Stimulated activated CD4-positive, alpha-beta T cell treated with anti-CD3 and anti-CD28 coated beads, TNF-alpha, amount 100 ng/mL, for 48 hours (primary cell): ENCODE measurements around the gene DNAJC16.

Source experiments
- DNase-seq, 3 donors: peaks; one replicate each; pipeline ENCODE4 v3.0.0-alpha.2; 2020; ENCODE audit warnings: low read depth in 3 of 3

Gene DNAJC16

DNA sequence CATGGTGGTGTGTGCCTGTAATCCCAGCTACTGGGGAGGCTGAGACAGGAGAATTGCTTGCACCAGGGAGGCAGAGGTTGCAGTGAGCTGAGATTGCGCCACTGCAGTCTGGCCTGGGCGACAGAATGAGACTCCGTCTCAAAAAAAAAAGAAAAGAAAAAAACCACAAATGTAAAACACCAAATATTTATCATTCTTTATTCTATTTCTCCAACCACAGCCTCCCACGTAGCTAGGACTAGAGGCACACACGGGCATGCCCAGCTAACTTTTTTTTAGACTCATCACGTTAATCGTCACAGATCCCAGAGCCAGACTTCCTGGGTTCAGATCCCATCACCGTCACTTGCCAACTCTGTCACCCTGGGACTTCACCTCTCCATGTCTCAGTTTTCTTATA lies 13.5 kb downstream of the DNAJC16 start:
- no peak for DNase-seq

DNA sequence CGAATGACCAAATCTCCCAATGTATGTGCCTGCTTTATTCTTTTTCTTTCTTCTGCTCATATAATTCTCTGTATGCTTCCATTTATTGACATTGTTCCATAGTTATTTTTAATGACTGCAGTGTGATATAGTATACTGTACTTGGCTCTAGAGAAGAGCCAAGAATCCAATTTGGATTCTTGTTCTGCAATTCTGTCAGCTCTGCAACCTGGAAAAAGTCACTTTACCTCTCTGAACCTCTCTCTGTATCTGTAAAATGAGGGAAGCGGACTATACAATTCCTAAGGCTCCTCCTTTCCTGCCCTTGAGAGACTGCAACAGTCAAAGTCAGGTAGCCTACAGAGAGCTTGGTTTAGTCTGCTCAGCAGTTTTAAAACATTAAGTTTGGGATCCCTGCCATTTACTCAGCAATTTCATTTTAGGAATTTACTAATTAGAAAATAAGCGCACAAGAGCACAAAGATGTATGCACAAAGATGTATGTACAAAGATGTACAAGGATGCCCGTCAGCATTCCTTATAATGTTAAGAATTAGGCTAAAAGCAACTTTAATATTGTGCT lies 14.7 kb downstream of the DNAJC16 start:
- no peak for DNase-seq

- no peak for DNase-seq
Measured at GRCh38 chr1:15542388-15543250, 16.0 kb downstream of the DNAJC16 start.

DNA sequence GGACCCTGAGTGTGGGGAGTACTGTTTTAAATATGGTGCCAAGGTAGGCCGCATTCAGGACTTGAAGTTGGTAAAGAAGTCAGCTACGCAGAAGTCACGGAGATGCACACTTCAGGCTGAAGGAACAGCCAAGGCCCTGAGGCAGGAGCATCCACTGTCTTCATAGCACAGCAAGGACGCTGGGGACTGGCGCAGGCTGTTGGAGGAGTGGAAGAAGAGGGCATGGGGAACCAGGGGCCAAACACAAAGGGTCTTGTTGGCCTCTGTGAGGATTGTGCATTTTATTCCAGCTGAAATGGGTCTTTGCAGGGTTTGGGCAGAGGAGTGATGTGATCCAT lies 16.6 kb downstream of the DNAJC16 start:
- DNase-seq = no peak

- DNase-seq = no peak
Measured at GRCh38 chr1:15543589-15544568, 17.2 kb downstream of the DNAJC16 start.

GRCh38 chr1:15546641-15547040 lies 20.0 kb downstream of the DNAJC16 start:
- DNase-seq = no peak

DNA sequence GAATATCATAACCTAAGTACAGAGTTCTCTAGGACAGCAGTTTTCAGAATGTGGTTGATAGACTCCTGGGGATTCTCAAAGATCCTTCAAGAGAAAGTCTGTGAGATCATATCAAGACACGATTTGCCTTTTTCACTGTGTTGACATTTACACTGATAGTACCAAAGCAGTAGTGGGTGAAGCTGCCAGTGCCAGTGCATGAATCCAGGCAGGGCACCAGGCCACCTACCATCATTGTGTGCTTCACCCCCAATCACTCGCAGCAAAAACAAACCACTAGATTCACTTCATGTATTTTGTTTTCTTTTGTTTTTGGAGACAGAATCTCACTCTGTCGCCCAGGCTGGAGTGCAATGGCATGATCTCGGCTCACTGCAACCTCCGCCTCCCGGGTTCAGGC lies 23.9 kb downstream of the DNAJC16 start:
- no peak for DNase-seq

GRCh38 chr1:15557008-15557407 lies 30.4 kb downstream of the DNAJC16 start:
- no peak for DNase-seq

DNA sequence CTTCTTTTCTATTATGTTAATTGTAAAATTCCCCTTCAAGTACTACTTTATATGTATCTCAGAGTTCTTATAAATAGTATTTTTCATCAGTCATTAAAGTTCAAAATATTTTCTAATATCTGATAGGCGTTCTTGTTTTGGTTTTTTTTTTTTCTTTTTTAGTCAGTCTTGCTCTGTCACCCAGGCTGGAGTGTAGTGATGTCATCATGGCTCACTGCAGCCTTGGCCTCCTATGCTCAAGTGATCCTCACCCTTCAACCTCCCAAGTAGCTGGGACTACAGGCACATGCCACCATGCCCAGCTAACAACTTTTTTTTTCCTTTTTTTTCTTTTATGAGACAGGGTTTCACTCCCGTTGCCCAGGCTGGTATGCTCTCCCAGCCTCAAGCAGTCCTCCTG lies 30.9 kb downstream of the DNAJC16 start:
- DNase-seq = no peak

DNA sequence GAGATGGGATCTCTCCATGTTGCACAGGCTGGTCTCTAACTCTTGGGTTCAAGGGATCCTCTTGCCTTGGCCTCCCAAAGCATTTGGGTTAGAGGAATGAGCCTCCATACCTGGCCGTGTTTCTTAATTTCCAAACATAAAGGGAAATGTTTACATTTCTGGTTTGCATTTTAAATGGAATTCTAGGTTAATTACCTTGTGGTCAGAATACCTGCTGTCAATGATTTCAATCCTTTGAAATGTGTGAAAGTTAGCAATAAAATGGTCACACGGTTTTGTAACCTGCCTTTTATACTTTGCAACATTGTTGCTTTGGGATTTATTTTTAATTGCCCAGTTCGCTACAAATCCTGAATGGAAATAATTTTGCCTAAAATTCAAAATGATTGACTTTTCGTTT lies 31.9 kb downstream of the DNAJC16 start:
- no peak for DNase-seq

DNA sequence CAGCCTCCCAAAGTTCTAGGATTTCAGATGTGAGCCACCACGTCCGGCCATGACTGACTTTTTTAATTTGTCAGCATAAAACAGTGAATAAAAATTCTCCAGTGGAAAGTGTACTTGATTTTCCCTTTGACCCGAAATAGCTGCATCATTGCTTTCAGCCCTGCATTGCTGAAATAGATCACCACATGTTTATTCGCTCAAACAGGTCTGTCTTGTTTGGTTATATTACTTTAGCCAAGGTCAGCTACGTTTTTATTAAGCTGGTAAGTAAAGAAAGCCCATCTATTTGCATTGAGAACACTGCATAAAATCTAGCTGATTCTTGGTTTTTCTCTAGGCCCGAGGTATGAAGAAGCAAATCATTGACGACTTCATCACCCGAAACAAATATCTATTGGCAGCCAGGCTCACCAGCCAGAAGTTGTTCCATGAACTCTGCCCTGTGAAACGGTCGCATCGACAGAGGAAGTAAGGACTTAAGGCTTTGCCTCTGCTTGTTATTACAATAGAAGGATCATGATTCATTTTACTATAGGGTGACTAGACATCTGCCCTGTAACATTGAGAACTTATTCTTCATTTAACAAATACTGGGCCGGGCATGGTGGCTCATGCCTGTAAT lies 32.7 kb downstream of the DNAJC16 start:
- DNase-seq = no peak

GRCh38 chr1:15568387-15569073 lies 41.9 kb downstream of the DNAJC16 start:
- no peak for DNase-seq

DNA sequence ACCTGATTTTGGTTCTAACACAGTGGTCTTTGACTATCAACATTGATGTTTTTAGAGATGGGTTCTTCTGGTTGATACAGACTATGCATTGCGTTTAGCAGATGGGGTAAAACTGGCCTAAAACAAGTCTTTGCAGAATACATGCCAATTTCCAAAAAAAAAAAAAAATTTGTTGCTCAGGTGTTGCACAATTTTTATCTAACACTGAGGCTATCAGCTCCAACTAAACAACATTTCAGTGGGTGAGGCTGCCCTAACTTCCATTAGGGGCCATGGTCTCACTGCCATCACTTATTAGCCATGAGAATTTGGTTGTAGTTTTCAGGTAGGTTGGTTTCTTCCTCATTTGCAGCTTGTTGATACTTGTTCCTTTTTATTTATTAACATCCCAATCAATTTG lies 44.2 kb downstream of the DNAJC16 start:
- no peak for DNase-seq

DNA sequence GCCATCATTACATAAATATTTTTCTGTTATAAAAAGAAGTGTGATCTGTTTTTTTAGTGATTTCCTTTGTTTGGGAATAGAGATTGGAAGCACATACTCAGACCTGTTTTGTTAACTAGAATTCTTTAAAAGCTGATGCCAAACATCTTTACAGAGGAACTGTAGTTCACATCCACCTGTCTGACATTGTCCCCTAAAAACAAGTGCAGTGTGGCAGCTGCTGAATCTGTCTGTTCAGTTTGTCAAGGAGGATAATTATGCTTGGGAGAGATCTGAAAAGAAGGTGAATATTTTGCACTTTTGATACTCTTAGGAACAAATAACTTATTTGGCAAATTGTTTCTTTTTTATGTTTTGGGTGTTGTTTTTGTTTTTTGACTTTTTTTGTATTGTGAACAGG lies 44.6 kb downstream of the DNAJC16 start:
- no peak for DNase-seq

DNA sequence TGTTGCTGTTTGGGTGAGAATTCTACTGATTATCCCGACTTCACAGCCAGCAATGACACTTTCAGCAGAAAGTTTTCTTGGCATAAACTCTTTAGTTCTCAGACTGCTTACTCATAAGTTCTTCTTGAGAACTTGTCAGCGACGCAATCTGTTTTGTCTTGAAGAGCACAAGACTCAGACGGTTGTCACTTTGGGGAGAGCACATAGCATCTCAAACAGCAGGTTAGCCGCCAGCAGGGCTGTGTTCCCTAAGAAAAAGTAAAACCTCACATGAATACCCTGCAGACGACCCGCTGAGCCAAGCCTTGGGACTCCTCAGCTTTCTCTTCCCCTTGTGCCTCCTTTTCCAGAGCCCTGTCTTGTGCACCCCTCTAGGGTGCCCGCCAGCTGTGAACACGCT lies 46.8 kb downstream of the DNAJC16 start:
- DNase-seq = no peak

GRCh38 chr1:15574741-15575140 lies 48.1 kb downstream of the DNAJC16 start:
- DNase-seq = no peak

DNA sequence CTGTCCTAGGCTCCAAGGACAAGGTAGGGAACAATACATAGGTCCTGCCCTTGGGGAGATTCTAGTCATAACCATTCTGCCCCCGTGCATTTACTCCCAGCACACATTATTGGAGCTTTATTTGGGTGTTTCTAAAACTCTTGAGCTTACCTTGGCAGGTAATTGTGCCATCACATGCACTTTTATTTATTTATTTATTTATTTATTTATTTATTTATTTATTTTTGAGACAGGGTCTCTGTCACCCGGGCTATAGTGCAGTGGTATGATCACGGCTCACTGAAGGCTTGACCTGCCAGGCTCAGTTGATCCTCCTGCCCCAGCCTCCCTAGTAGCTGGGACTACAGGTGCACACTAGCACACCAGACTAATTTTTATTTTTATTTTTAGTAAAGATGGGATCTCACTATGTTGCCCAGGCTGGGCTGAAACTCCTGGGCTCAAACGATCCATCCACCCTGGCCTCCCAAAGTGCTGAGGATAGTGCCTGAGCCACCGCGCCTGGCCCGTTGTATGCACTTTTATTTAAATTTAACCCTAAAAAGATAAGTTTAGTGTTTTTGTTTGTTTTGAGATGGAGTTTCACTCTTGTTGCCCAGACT lies 49.0 kb downstream of the DNAJC16 start:
- DNase-seq = no peak

DNA sequence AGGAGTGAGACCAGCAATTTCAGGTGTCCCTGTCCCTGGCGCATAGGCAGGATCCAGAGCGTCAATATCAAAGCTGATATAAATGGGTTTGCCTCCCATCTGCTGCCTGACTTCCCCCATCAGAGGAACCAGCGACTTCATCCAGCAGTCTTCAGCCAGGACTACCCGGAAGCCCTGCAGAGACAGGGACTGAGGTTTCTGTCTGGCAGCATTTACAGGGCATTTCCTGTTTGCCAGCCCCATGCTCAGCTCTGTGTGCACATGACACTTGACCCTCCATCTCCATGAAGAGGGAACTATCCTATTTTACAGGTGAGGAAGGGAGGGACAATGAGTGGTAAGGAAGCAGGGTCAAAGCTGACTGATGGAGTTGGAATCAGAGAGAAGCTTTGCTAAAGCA lies 51.0 kb downstream of the DNAJC16 start:
- no peak for DNase-seq

DNA sequence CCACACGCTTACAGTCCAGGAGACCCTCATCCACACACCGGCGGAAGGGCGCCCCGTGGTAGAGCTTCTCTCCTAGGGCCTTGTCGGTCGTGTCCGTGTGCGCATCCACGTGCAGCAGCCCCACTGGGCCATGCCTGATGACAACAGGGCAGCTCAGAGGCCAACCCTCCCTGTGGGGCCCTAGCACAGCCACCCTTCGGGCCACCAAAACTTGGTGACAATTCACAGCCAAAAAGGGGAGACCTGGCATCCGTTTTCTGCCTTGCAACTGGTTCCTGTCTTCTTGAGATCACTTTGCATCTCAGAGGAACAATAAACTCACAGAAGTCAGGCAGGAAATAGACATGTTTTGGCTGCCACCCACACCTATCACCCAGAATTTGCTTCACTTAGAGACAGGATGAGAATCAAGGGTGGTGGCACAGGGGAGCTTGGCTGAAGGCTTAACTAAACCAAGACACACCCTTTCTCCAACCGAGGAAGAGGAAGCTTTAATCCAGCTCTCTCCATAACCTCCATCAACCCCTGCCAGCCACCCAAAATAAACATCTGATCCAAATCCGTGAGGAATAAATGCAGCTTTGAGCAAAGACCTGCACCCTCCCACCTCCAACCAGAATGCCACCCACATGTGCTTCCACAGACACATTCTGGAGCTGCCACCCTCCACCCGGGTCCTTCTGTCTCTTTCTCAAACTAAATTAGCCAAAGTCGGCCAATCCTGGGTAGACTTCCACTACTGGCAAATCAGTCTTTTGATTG lies 52.5 kb downstream of the DNAJC16 start:
- no peak for DNase-seq

- DNase-seq = no peak
Measured at GRCh38 chr1:15579683-15580047, 53.0 kb downstream of the DNAJC16 start.
